Thyroid gland (tissue), 4 donors: ENCODE measurements around the gene SCN1A.

Source experiments
- CTCF ChIP-seq, 6 experiments: fragments of 200-600 bp in 3 of 6; fragments of 450-650 bp in 3 of 6; sonication (generic) in 3 of 6; IDR thresholded peaks; one replicate each; pipeline ENCODE4 v1.5.1; 2016 to 2019; ENCODE audit warnings: antibody characterized with exemption in 6 of 6, mild to moderate bottlenecking in 2 of 6, inconsistent platforms in 1 of 6, moderate library complexity in 1 of 6
- POLR2A ChIP-seq, 2 donors: fragments of 450-650 bp; IDR thresholded peaks; one replicate each; pipeline ENCODE4 v1.6.1; 2017; ENCODE audit warnings: antibody characterized with exemption in 2 of 2, mild to moderate bottlenecking in 2 of 2, moderate library complexity in 1 of 2

- peak in 1 of 6 experiments; percentile 22 for TF ChIP-seq CTCF (IDR thresholded peaks at IDR 0.05)
- TF ChIP-seq POLR2A (IDR thresholded peaks at IDR 0.05), result no peak
Observed at GRCh38 chr2:166106431-166107015, 21.3 kb downstream of the SCN1A start.
